HCT116 (cell line): Measurements from ENCODE around the gene AURKA.

ENCODE experiments used
- POLR2A ChIP-seq: IDR thresholded peaks from 2 replicates; pipeline ENCODE4 v1.7.0; 2011; ENCODE audit warnings: borderline replicate concordance; ENCODE audit not compliant: insufficient read depth, insufficient read length; ENCODE audit errors: extremely low read depth
- POLR2AphosphoS5 ChIP-seq: IDR thresholded peaks from 2 replicates; pipeline ENCODE4 v1.6.1; 2011; ENCODE audit warnings: mild to moderate bottlenecking, low read depth, low read length, moderate library complexity
- TF ChIP-seq, protein P1 (sequence below): IDR thresholded peaks from 2 replicates; pipeline ENCODE4 v1.6.1; 2012
- TF ChIP-seq, protein P2 (sequence below), 3 experiments: fragments of 200-600 bp in 1 of 3; sonication (generic) in 1 of 3; IDR thresholded peaks in 2 of 3; conservative IDR thresholded peaks in 1 of 3; 2 replicates each; pipeline ENCODE4 v1.5.1; 2012 to 2017; ENCODE audit warnings: low read depth in 2 of 3, low read length in 2 of 3, antibody characterized with exemption in 1 of 3, borderline replicate concordance in 1 of 3, control low read depth in 1 of 3, mild to moderate bottlenecking in 1 of 3, mixed read lengths in 1 of 3, mixed run types in 1 of 3, moderate library complexity in 1 of 3; ENCODE audit not compliant: insufficient read depth in 1 of 3
- TF ChIP-seq, protein P3 (sequence below): IDR thresholded peaks from 2 replicates; pipeline ENCODE4 v1.6.1; 2012; ENCODE audit warnings: low read depth

DNA sequence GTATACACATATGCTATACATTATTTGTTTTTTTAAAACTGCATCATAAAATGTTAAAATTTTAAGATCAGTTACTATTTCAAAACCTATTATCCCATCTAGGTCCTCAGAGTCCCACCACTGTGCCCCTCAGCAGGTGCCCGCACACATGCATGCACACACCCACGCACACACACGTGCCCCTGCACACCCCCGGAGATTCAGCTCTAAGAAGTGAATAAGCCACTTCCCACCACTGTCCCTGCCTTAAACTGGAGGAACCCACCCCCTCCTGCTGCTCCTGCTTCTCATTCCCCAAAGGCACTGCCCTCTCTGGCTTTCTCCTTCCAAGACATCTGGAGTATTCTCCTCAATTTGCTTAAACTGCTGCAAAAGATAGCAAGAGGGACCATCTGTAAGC, 38.7 kb downstream of the AURKA start:
- no peak for TF ChIP-seq POLR2A
- TF ChIP-seq, protein P1, sequence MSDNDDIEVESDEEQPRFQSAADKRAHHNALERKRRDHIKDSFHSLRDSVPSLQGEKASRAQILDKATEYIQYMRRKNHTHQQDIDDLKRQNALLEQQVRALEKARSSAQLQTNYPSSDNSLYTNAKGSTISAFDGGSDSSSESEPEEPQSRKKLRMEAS = no peak
- TF ChIP-seq, protein P2, sequence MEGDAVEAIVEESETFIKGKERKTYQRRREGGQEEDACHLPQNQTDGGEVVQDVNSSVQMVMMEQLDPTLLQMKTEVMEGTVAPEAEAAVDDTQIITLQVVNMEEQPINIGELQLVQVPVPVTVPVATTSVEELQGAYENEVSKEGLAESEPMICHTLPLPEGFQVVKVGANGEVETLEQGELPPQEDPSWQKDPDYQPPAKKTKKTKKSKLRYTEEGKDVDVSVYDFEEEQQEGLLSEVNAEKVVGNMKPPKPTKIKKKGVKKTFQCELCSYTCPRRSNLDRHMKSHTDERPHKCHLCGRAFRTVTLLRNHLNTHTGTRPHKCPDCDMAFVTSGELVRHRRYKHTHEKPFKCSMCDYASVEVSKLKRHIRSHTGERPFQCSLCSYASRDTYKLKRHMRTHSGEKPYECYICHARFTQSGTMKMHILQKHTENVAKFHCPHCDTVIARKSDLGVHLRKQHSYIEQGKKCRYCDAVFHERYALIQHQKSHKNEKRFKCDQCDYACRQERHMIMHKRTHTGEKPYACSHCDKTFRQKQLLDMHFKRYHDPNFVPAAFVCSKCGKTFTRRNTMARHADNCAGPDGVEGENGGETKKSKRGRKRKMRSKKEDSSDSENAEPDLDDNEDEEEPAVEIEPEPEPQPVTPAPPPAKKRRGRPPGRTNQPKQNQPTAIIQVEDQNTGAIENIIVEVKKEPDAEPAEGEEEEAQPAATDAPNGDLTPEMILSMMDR (IDR thresholded peaks at IDR 0.05 in 2 of 3, conservative IDR thresholded peaks at IDR 0.05 in 1 of 3; ENCODE audit: borderline replicate concordance in 1 of 3, insufficient read depth in 1 of 3, low read depth in 2 of 3, low read length in 2 of 3) = no peak
- TF ChIP-seq, protein P3, sequence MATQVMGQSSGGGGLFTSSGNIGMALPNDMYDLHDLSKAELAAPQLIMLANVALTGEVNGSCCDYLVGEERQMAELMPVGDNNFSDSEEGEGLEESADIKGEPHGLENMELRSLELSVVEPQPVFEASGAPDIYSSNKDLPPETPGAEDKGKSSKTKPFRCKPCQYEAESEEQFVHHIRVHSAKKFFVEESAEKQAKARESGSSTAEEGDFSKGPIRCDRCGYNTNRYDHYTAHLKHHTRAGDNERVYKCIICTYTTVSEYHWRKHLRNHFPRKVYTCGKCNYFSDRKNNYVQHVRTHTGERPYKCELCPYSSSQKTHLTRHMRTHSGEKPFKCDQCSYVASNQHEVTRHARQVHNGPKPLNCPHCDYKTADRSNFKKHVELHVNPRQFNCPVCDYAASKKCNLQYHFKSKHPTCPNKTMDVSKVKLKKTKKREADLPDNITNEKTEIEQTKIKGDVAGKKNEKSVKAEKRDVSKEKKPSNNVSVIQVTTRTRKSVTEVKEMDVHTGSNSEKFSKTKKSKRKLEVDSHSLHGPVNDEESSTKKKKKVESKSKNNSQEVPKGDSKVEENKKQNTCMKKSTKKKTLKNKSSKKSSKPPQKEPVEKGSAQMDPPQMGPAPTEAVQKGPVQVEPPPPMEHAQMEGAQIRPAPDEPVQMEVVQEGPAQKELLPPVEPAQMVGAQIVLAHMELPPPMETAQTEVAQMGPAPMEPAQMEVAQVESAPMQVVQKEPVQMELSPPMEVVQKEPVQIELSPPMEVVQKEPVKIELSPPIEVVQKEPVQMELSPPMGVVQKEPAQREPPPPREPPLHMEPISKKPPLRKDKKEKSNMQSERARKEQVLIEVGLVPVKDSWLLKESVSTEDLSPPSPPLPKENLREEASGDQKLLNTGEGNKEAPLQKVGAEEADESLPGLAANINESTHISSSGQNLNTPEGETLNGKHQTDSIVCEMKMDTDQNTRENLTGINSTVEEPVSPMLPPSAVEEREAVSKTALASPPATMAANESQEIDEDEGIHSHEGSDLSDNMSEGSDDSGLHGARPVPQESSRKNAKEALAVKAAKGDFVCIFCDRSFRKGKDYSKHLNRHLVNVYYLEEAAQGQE = no peak
- no peak for TF ChIP-seq POLR2AphosphoS5
